GM12864 (cell line): ENCODE data around the gene SNX14.

ENCODE experiments used
- DNase-seq: peaks from one replicate; pipeline ENCODE4 v3.0.0-alpha.2; 2011; ENCODE audit warnings: low read depth
- H3K4me3 ChIP-seq: 2 replicates; pipeline ENCODE4 v1.5.1; 2011; ENCODE audit warnings: mild to moderate bottlenecking, low read depth, low read length, control low read depth
- TF ChIP-seq, protein P1 (sequence below): IDR thresholded peaks from 2 replicates; pipeline ENCODE4 v1.5.1; 2011; ENCODE audit warnings: low read depth, mild to moderate bottlenecking, moderate library complexity, low read length, control low read depth, inconsistent platforms; ENCODE audit errors: missing control alignments

The SNX14 gene

DNA sequence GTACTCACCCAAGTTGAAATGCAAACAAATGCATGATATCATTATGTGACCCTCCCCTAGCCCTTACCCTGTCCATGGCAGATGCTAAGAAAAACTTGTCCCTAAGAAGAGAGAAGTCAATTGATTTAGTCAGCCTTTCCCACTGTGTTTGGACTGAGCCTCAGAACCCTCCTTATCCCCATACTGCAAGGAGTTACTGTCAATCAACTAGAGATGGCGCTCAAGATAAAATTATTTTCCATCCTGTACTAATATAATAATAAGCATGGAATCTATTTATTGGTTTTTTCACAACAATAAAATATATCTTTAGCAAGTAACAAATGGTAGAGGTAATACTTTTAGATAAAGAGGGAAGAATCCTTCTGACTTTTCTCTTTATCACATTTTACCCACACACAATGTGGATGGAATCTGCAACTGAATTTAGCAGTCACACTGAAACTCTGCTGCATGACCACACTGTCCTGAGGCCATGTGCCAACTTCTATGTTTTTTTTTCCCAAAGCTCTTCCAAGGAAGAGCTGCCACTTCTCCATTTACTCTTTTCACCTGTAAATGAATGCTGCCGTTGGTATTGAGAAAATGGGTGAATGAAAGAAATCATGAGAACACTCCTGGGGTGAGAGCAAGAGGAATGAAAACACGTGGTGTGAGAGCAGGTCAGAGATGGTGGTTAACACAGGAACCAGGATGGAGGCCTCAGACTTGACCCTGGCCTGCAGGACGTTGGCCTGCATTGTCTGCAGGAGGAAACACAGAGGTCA, 133.3 kb downstream of the SNX14 start:
- TF ChIP-seq, protein P1, sequence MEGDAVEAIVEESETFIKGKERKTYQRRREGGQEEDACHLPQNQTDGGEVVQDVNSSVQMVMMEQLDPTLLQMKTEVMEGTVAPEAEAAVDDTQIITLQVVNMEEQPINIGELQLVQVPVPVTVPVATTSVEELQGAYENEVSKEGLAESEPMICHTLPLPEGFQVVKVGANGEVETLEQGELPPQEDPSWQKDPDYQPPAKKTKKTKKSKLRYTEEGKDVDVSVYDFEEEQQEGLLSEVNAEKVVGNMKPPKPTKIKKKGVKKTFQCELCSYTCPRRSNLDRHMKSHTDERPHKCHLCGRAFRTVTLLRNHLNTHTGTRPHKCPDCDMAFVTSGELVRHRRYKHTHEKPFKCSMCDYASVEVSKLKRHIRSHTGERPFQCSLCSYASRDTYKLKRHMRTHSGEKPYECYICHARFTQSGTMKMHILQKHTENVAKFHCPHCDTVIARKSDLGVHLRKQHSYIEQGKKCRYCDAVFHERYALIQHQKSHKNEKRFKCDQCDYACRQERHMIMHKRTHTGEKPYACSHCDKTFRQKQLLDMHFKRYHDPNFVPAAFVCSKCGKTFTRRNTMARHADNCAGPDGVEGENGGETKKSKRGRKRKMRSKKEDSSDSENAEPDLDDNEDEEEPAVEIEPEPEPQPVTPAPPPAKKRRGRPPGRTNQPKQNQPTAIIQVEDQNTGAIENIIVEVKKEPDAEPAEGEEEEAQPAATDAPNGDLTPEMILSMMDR, result no peak
- H3K4me3 ChIP-seq, result no peak overlapping the region
- no peak for DNase-seq

DNA sequence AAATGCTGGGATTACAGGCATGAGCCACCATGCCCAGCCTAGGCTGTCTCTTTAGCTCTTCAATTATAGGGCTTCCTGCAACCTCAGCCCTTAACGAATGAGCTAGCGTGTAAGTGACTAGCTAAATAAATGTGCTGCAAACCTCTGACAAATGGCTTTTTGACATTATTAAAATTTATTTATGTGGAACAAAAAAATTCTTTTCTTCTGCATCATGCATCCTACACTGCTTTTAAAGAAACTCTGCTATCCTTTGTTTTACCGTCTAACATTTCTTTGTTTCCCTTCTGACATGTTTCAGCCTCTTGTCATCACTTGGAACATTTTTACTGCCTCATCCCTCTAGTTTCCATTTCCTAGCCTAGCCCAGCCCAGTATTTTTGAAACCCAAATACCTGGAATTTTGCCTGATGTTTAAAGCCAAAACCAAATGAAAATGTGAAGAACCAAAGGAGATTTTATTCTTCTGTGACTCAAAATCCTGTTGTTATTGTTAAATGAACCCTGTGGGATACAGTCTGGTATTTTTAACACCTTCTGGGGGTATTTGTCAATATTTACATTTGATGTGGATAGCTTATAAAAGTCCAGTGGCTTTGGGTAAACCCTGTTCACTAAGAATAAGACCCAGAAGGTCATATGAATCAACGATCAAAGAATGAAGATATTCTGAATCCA, 134.3 kb downstream of the SNX14 start:
- no peak for DNase-seq
- TF ChIP-seq, protein P1, result no peak
- H3K4me3 ChIP-seq, result no peak overlapping the region

DNA sequence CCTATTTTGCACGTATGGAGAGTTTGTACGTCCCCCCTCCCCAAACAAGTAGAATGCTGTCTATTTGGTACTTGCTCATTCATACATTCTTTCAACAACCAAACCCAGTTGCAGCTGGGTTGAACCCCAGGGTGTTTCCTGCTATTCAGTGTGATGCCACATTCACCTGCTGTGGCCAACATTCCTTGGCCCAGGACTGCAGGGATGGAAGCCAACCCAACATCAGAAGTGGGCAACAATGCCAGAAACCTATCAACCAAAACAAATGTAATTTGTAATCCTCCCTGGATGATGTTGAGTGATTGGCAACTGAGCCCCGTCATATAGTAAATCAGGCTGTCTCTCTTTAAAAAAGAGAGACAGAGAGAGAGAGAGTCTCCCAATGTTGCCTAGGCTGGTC, 134.9 kb downstream of the SNX14 start:
- TF ChIP-seq, protein P1, result no peak
- H3K4me3 ChIP-seq, result no peak overlapping the region
- no peak for DNase-seq

DNA sequence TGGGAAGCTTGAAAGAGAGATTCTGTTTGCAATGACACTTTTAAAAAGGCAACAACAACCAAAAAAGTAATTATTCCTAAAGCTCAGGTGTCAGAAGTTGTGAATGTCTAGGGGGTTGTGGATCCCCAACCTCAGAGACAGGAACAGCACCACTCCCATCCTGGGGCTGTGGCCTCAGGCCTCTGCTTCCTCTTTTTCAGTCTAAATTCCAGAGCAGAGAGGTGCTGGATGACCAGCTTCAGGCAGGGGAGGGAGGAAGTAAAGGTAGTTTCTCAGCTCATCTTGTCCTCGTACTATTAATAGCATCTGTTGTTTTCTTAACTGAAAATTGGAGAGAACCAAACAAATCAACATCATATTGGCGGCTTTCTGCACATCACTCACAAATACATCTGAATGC, 135.5 kb downstream of the SNX14 start:
- no peak overlapping the region for H3K4me3 ChIP-seq
- TF ChIP-seq, protein P1, result no peak
- no peak for DNase-seq

DNA sequence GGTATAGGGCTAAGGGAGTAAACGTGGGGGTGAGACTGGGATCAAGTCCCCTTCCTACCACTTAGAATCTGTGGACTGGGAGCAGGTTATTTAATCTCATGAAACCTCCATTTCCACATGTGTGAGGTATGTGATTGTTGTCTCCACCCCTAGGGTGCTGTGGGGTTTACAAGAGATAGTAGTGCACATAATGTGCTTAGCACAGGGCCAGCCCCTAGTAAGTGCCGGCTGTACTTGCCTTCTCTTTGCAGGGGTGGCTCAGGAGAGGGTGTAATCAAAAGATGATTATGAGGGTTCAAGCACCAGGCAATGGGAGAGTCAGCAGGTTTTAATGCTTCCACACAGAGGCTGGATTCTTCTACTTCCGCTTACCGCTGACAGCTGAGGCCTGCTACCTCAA, 136.9 kb downstream of the SNX14 start:
- no peak overlapping the region for H3K4me3 ChIP-seq
- no peak for DNase-seq
- TF ChIP-seq, protein P1, result no peak
